SK-N-SH (cell line): Measurements from ENCODE around the gene SEMA4B. TPM values are rescaled to one million over a fixed set of nuclear protein-coding genes. Genes with fewer than 3 reads are reported as not detected.

Experiments
- CTCF ChIA-PET: fragments of 300-600, 350-600 bp; formaldehyde crosslinking; extraction: SDS; loops from one replicate; lab custom pipeline; 2021; lab: Yijun Ruan, JAX
- POLR2A ChIA-PET: fragments of 350-600 bp; sonication (Branson Sonifier 250); formaldehyde crosslinking; extraction: SDS; loops from one replicate; lab custom pipeline; 2020; ENCODE audit warnings: antibody characterized with exemption, inconsistent platforms; lab: Yijun Ruan, JAX
- DNase-seq: peaks from one replicate; pipeline ENCODE4 v3.0.0; 2012
- H2AFZ ChIP-seq: fragments of 200-600 bp; sonication (generic); 2 replicates; pipeline ENCODE4 v1.8.1; 2016; ENCODE audit warnings: antibody characterized with exemption, mild to moderate bottlenecking, low read depth
- H3F3A ChIP-seq: fragments of 200-600 bp; sonication (generic); replicated peaks from 2 replicates; pipeline ENCODE3; 2016; ENCODE audit warnings: antibody characterized with exemption, mild to moderate bottlenecking; ENCODE audit not compliant: insufficient read depth
- H3K27ac ChIP-seq, 2 experiments: fragments of 200-500 bp in 1 of 2; fragments of 200-600 bp in 1 of 2; sonication (Bioruptor generic) in 1 of 2; sonication (generic), shearing (Covaris generic) in 1 of 2; 2 replicates each; pipeline versions ENCODE4 v1.5.1 to v1.6.1; 2014 to 2016; ENCODE audit warnings: low read depth in 2 of 2, inconsistent platforms in 1 of 2, low read length in 1 of 2, mild to moderate bottlenecking in 1 of 2, mixed read lengths in 1 of 2
- H3K27me3 ChIP-seq: fragments of 200-600 bp; sonication (generic), shearing (Covaris generic); 2 replicates; pipeline ENCODE4 v1.6.1; 2016; ENCODE audit warnings: mixed run types; ENCODE audit not compliant: insufficient read depth
- H3K36me3 ChIP-seq, 2 experiments: fragments of 200-500 bp in 1 of 2; fragments of 200-600 bp in 1 of 2; sonication (Bioruptor generic) in 1 of 2; sonication (generic) in 1 of 2; replicated peaks in 1 of 2; 2 replicates each; pipeline versions ENCODE3 to v1.5.1; 2014 to 2016; ENCODE audit warnings: low read length in 1 of 2, mild to moderate bottlenecking in 1 of 2; ENCODE audit not compliant: insufficient read depth in 2 of 2, control insufficient read depth in 1 of 2
- H3K4me1 ChIP-seq, 2 experiments: fragments of 200-500 bp in 1 of 2; fragments of 200-600 bp in 1 of 2; sonication (Bioruptor generic) in 1 of 2; sonication (generic), shearing (Covaris generic) in 1 of 2; 2 replicates each; pipeline versions ENCODE4 v1.5.1 to v1.6.1; 2014 to 2016; ENCODE audit warnings: low read depth in 1 of 2, low read length in 1 of 2, mixed run types in 1 of 2; ENCODE audit not compliant: insufficient read depth in 2 of 2, control insufficient read depth in 1 of 2
- H3K4me2 ChIP-seq: fragments of 200-600 bp; sonication (generic), shearing (Covaris generic); 2 replicates; pipeline ENCODE4 v1.6.1; 2017; ENCODE audit warnings: mixed run types
- H3K4me3 ChIP-seq, 2 experiments: fragments of 200-500 bp in 1 of 2; fragments of 200-600 bp in 1 of 2; sonication (Bioruptor generic) in 1 of 2; sonication (generic), shearing (Covaris generic) in 1 of 2; 2 replicates each; pipeline versions ENCODE4 v1.5.1 to v1.8.1; 2014 to 2016; ENCODE audit warnings: low read depth in 2 of 2, inconsistent platforms in 1 of 2, low read length in 1 of 2, mild to moderate bottlenecking in 1 of 2, mixed read lengths in 1 of 2, moderate library complexity in 1 of 2
- H3K79me2 ChIP-seq: fragments of 200-600 bp; sonication (generic); 2 replicates; pipeline ENCODE4 v1.8.1; 2017; ENCODE audit warnings: mild to moderate bottlenecking; ENCODE audit not compliant: insufficient read depth
- H3K9ac ChIP-seq: fragments of 200-600 bp; sonication (generic); 2 replicates; pipeline ENCODE4 v1.6.1; 2017; ENCODE audit warnings: mixed run types
- H3K9me2 ChIP-seq: fragments of 200-600 bp; sonication (generic); 2 replicates; pipeline ENCODE4 v1.6.1; 2017; ENCODE audit warnings: mixed run types
- H3K9me3 ChIP-seq: fragments of 200-600 bp; sonication (generic); 2 replicates; pipeline ENCODE4 v1.6.1; 2017; ENCODE audit warnings: mixed run types, mild to moderate bottlenecking, moderate library complexity
- H4K20me1 ChIP-seq: fragments of 200-600 bp; sonication (generic); 2 replicates; pipeline ENCODE4 v1.6.1; 2017; ENCODE audit warnings: mild to moderate bottlenecking, mixed run types; ENCODE audit not compliant: insufficient read depth
- CHD2 ChIP-seq: fragments of 150-350 bp; IDR thresholded peaks from 2 replicates; pipeline ENCODE4 v1.6.1; 2018; ENCODE audit warnings: low read length; ENCODE audit not compliant: partially characterized antibody
- FOSL2 ChIP-seq: IDR thresholded peaks from 2 replicates; pipeline ENCODE4 v1.4.0; 2012; ENCODE audit warnings: low read depth, mild to moderate bottlenecking, moderate library complexity, borderline replicate concordance
- FOXM1 ChIP-seq: IDR thresholded peaks from 2 replicates; pipeline ENCODE4 v1.4.0; 2012; ENCODE audit warnings: low read depth, mild to moderate bottlenecking
- GATA2 ChIP-seq: sonication (generic); formaldehyde crosslinking; IDR thresholded peaks from 2 replicates; pipeline ENCODE4 v1.5.0; 2020; ENCODE audit warnings: mild to moderate bottlenecking, missing genetic modification reagents
- JUND ChIP-seq: IDR thresholded peaks from 2 replicates; pipeline ENCODE4 v1.4.0; 2012
- MXI1 ChIP-seq: IDR thresholded peaks from 2 replicates; pipeline ENCODE4 v1.6.1; 2012; ENCODE audit warnings: mild to moderate bottlenecking, low read depth, low read length, improper control_type of control experiment
- NRF1 ChIP-seq: IDR thresholded peaks from 2 replicates; pipeline ENCODE4 v1.6.1; 2012; ENCODE audit warnings: low read depth, mild to moderate bottlenecking, low read length
- POLR2AphosphoS5 ChIP-seq: IDR thresholded peaks from 2 replicates; pipeline ENCODE4 v1.6.1; 2012; ENCODE audit warnings: low read depth, low read length
- RAD21 ChIP-seq: IDR thresholded peaks from 2 replicates; pipeline ENCODE4 v1.6.1; 2012; ENCODE audit warnings: mild to moderate bottlenecking, low read length
- SIN3A ChIP-seq: IDR thresholded peaks from 2 replicates; pipeline ENCODE4 v1.6.1; 2012; ENCODE audit warnings: low read depth, mild to moderate bottlenecking, low read length, moderate library complexity, borderline replicate concordance
- TEAD4 ChIP-seq: IDR thresholded peaks from 2 replicates; pipeline ENCODE4 v1.4.0; 2012; ENCODE audit warnings: mild to moderate bottlenecking, borderline replicate concordance; ENCODE audit not compliant: insufficient read depth
- WGBS: methylation state at CpG from one replicate; pipeline ENCODE4 v1.1.6; 2017; ENCODE audit warnings: low lambda C conversion rate; 5-methylcytosine and 5-hydroxymethylcytosine counted together
- polyA plus RNA-seq, 3 experiments: library from polyadenylated mRNA; depleted of rRNA; stranded (reverse); fragments of >200 nt; gene quantifications; 2 replicates each; pipeline ENCODE4 v1.2.3, GENCODE V29; 2012
- TF ChIP-seq, protein P1 (sequence below): IDR thresholded peaks from 2 replicates; pipeline ENCODE4 v1.4.0; 2012; ENCODE audit warnings: low read depth
- TF ChIP-seq, protein P2 (sequence below): IDR thresholded peaks from 2 replicates; pipeline ENCODE4 v1.4.0; 2012; ENCODE audit warnings: low read depth, borderline replicate concordance
- TF ChIP-seq, protein P3 (sequence below): IDR thresholded peaks from 2 replicates; pipeline ENCODE4 v1.6.1; 2012; ENCODE audit warnings: mild to moderate bottlenecking, low read depth, low read length, moderate library complexity

The SEMA4B gene
- polyA plus RNA-seq, 1 of the 3 experiments (the other 2 are of a cell fraction) = 38.9 TPM

DNA sequence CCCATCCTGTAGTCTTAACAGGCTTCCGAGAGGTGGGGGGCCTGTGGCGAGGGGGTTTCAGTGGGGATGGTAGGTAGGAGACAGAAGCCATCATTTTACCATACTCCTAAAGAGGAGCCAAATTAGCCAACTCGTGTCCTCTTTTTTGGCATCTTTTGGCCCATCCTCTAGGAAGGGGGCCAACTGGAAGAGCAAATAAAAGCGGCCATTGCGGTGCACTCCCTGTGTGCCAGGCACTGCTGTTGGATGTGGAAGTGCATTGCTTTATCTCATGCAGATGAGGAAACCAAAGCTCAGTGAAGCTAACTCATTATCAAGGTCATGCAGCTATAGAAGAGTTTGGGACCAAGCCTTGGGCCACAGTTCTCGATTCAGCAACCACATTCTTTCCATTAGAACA is 6.1 kb downstream of the SEMA4B start:
- peaks cover 9 to 62% of the 10 kb centered on the region in 2 experiments; a peak in 3 of 4 replicates for H3K4me1 ChIP-seq
- H3K9me3 ChIP-seq = no peaks in the 10 kb centered on the region
- H2AFZ ChIP-seq = no peak overlapping the region
- H3F3A ChIP-seq = no peaks in the 10 kb centered on the region
- H3K27me3 ChIP-seq = no peaks in the 10 kb centered on the region
- H3K4me2 ChIP-seq = no peak overlapping the region
- no peak overlapping the region for H3K4me3 ChIP-seq
- H3K9me2 ChIP-seq = no peaks in the 10 kb centered on the region
- ChIA-PET CTCF (interaction anchor here (1.3 to 9.0 kb wide), 4 partner anchors 9 to 26 kb away, joined by 3 to 74 read pairs (median 12); partner anchors contain the start of genes CIB1 and GDPGP1), POLR2A (no interaction called here)
- peaks cover 59% of the 10 kb centered on the region for H3K79me2 ChIP-seq
- TF ChIP-seq, protein P1, sequence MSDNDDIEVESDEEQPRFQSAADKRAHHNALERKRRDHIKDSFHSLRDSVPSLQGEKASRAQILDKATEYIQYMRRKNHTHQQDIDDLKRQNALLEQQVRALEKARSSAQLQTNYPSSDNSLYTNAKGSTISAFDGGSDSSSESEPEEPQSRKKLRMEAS = no peak
- TF ChIP-seq NRF1 = no peak
- TF ChIP-seq CHD2 = no peak
- TF ChIP-seq TEAD4 = no peak
- TF ChIP-seq, protein P2, sequence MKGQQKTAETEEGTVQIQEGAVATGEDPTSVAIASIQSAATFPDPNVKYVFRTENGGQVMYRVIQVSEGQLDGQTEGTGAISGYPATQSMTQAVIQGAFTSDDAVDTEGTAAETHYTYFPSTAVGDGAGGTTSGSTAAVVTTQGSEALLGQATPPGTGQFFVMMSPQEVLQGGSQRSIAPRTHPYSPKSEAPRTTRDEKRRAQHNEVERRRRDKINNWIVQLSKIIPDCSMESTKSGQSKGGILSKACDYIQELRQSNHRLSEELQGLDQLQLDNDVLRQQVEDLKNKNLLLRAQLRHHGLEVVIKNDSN = no peak
- TF ChIP-seq, protein P3, sequence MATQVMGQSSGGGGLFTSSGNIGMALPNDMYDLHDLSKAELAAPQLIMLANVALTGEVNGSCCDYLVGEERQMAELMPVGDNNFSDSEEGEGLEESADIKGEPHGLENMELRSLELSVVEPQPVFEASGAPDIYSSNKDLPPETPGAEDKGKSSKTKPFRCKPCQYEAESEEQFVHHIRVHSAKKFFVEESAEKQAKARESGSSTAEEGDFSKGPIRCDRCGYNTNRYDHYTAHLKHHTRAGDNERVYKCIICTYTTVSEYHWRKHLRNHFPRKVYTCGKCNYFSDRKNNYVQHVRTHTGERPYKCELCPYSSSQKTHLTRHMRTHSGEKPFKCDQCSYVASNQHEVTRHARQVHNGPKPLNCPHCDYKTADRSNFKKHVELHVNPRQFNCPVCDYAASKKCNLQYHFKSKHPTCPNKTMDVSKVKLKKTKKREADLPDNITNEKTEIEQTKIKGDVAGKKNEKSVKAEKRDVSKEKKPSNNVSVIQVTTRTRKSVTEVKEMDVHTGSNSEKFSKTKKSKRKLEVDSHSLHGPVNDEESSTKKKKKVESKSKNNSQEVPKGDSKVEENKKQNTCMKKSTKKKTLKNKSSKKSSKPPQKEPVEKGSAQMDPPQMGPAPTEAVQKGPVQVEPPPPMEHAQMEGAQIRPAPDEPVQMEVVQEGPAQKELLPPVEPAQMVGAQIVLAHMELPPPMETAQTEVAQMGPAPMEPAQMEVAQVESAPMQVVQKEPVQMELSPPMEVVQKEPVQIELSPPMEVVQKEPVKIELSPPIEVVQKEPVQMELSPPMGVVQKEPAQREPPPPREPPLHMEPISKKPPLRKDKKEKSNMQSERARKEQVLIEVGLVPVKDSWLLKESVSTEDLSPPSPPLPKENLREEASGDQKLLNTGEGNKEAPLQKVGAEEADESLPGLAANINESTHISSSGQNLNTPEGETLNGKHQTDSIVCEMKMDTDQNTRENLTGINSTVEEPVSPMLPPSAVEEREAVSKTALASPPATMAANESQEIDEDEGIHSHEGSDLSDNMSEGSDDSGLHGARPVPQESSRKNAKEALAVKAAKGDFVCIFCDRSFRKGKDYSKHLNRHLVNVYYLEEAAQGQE = no peak
- TF ChIP-seq FOSL2 = no peak
- no peak for TF ChIP-seq SIN3A
- no peak for TF ChIP-seq MXI1
- TF ChIP-seq JUND = no peak
- no peak for TF ChIP-seq POLR2AphosphoS5
- TF ChIP-seq FOXM1 = no peak
- no peak for TF ChIP-seq GATA2 (CRISPR knock-in tag)
- no peak for TF ChIP-seq RAD21
- TF ChIP-seq, all 33 proteins: peak for 0
- 96% methylated on average over 6 of the region's 6 CpGs for WGBS
- no peak for DNase-seq
- Histone ChIP-seq H3K9ac (no peak overlapping the region), H3K36me3 (peaks cover 3 to 11% of the 10 kb centered on the region in 2 experiments), H3K27ac (no peak overlapping the region), H4K20me1 (0 out of 2 replicates have a peak, but pooled peaks cover 4% of the 10 kb centered on the region)
